HG03108 (cell line): ENCODE results near the gene CD4.
A peak's percentile ranks its signal among the peaks of the same experiment; 100 is the strongest.

Source experiments
- ATAC-seq: cut with Tn5 transposase; IDR thresholded peaks from one replicate; pipeline ENCODE4 v1.9.1; 2021; ENCODE audit warnings: moderate library complexity; ENCODE audit not compliant: unreplicated experiment

The CD4 gene

DNA sequence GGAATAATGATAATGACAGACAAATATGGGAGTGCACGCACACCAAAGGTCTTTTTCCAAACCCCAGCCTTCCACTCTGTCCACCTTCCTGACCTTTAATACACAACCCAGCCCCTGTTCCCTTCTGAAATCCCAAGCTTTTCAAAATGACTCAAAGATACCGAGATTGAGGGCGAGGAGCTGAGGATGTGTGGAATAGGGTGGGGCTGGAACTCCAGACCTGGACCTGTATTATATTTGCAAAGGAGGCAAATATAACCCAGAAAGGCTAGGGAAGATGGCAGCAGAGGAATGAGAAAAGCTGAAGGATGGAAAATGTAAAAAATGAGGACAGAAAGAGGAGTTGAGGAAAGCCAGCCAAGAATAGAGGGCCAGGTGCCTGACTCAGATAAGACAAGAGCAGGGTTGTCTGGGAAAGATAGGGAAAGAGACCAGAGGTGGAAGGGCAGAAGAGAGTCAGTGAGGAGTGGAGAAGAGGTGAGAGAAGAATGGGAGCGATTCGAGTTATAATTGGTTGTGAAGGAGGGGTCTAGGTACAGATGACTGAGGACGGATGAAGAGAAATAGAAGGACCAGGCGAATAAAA is 24.2 kb upstream of the CD4 start:
- ATAC-seq: no peak

DNA sequence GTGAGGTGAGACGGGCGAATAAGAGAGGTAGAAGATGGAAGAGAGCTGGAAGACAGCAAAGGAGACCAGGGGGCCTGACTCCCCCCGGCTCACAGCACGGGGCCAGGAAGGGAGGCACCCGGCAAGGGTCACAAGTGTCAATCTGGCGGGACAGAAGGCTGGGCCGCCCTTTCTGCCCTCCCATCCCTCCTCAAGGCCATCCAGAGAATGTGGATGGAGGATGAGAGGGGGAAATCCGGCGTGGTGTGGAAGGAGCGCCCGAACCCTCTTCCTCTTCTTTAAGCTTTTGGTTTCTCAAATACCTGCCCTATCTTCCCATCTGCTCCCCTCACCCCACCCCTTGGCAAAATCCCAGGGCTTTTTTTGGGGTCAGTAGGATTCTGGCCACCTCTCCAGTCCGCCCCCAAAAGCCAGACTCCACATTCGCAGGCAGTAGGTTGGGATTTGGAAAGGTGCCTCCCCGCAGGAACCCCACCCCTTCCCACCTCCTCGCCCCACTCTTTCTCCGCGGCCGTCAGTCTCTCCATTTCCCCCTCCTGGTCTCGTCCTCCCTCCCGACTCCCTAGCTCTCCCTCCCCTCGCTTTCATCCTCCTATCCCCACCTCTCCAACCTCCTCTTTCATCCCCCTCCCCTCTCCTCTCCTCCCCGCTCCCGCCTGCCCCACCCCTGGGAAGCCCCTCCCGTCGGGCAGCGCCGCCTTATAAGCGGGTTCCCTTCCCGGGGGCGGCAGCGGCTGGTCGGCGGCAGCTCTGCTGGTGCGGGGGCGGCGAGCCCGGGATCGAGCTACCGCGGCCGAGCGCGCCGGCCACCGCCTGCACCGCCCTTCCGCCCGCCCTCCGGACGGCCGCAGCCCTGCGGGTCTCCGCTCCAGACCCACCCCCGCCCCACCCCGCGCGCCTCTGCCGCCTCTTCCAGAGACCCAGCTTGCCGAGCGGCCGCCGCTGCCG is 23.4 kb upstream of the CD4 start, which contains the start of gene PTMS:
Gene PTMS, plus strand, starts transcription at position 730 of the 948 bp plus-strand sequence. CDS start 343 bp downstream, outside the sequence.
- peak; percentile 30 for ATAC-seq

DNA sequence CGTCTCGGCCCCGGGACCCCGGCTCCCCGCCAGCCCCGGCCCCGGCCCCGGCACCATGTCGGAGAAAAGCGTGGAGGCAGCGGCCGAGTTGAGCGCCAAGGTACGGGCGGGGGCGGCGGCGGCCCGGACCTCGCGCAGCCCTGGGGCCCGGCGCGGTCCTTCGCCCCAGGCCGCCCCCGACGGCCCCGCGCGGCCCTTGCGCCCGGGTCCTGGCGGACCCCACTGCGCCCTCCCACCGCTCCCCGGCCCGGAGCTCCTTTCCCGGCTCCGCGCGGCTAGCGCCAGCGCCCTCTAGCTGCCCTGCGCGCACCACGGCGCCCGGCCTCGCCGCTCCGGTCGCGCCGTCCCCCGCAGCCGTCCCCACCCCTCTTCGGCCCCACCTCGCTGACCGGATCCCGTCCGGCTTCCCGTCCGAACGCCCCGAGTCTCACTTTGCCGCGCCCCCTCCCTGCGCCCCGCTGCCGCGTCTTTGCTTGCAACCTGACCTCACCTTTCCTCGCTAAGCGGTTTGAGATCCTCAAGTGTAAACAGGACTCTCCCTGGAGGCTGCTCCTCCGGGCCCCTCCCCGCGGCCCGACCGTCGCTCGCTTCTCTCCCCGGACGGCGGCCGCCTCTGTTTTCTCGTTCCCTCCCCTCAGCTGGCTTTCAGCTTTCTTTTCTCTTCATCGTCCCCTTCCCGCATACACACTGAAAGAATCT is 22.5 kb upstream of the CD4 start:
- peak; percentile 49 for ATAC-seq

DNA sequence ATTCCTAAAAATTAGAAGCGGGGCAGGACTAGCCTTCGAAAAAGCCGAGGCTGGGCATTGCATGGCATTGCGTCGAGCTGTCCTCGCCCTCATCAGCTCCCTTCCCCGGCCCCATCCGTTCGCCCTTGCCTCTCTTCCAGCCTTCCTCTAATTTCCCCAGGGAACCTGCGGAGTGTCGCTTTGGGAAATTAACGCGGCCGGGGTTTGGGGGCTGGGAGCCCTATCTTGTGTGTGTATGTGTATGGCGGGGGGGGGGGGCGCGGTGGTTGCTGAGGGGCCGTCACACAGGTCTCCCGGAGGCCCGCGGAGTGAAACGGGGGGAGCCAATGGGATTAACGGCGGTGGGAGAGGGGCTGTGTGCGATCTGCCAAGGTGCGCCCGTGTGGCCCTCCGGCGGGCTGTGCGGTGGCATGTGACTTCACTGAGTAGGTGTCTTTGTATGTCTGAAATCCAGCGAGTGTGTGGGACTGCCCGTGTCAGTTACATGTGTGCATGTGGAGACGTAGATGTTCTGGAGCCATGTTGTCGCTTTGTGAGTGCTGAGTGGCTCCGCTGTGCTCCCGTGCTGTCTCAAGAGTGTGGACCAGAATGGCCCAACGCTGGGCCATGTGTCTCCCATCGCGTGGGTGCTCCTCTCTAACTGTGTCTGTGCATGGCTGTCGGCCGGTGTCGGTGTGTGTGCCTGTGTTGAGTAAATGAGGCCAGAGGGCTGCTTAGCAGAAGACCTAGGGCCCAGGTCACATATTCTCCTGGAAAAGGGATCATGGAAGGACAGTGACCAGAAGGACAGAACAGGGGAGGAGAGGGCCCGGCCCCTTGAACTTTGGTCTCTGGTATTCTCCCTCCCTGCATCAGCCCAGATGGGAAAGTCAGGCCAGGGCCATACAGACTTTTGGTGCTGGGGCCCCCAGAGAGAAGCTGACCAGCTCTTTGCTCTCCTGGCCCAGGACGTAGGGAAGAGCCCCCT is 21.7 kb upstream of the CD4 start:
- ATAC-seq: no peak

DNA sequence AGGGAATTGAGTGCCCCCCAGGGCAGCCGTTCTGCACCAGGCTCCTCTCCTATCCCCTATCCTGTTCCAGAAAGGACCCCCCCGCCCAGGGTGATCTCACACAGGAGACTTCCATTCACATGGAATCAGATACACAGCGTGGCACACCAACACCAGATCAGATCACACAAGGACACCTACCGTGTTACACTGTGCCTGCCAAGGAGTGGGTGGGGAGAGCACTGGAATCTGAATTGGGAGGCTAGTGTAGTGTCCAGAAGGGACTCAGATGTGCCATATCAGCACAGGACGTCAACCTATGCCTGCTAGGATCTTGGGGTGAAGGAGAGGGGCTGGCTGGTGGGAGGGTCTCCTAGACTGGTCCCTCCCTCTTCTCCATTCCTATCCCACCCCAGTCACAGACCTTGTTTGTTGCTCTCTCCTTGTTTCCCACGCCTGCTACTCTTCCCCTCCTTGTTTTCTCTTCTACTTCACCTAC is 20.9 kb upstream of the CD4 start:
- no peak for ATAC-seq

DNA sequence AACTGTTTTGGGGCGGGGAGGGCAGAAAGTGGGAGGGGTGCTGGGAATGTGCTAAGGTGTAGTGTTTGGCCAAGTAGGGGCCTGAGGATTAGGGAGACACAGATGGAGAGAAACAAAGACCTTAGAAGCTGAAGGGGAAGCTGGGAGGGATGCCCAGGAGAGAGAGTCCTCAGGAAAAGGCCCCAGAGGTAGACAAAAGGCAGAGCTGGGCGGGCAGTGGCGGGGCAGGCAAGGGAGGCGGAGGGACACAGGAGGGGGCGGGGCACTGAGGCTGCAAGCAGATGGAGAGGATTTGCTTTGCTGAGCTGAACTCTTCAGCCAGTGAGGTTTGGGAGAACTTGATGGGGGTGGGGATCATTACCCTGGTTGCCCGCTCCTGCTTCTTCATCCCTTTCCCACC is 20.3 kb upstream of the CD4 start:
- no peak for ATAC-seq

DNA sequence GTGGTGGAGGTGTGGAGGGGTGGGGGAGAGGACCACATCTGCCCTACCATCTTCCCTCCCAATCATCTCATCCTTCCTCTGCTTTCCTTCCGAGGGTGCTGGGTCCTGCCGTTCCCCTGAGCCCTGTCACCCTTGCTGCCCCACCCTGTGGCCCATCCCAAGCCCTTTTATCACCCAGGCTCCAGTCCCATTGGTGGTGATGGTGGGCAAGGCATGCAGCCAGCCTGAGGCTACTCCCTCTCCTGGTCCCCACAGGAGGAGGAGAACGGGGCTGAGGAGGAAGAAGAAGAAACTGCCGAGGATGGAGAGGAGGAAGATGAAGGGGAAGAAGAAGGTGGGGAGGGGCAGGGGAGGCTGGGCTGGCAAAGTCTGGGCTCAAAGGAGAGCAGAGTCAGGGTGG is 19.7 kb upstream of the CD4 start:
- no peak for ATAC-seq

DNA sequence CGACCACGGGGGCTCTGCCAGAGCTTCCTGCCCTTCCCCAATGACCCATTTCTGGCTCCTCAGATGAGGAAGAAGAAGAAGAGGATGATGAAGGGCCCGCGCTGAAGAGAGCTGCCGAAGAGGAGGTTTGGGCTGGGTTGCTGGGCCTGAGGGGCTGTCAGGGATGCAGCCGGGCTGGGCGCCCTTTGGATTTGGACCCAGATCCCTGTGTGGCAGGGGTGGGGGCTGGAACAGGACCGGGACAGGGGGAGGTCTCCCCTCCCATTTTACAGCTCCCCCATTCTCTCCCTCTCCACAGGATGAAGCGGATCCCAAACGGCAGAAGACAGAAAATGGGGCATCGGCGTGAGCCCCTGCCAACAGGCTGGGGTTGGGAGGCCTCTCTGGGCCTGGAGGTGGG is 19.2 kb upstream of the CD4 start:
- ATAC-seq: no peak

DNA sequence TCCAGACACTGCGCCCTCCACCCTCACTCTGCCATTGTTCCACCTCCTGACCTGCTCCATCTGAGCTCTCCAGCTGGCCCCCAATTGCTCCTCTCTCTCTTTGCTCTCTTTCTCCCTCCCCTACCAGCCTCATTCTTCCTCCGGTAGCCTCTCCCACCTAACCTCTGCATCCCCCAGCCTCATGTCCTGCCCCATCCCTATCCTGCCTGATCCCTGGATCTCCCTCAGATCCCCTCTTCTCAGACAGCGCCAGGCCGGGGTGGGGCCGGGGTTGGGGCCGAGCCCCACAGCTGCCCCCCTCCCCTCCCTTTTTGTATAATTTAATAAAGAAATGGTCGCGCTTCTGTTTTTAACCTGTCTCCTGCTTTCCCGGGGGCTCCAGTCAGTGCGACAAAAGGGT is 18.7 kb upstream of the CD4 start:
- no peak for ATAC-seq

DNA sequence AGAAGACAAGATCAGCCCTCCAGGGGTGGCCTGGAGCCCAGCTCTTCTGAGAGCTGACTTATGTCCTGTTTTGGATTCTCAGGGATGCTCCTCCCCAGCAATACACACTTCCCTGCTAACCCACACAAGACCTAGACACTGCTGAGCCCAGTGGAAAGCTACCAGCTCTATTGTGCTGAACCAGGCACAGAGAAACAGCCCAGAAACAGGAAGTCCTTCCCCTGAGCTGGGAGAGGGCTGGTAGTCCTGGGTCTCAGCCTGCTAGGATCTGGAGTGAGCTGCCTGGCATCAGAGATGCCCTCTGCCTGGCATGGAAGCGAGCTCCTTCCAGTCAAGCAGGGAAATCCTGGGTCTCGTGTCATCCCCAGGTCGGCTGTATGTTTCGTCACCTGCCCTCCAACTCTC is 18.2 kb upstream of the CD4 start:
- no peak for ATAC-seq

DNA sequence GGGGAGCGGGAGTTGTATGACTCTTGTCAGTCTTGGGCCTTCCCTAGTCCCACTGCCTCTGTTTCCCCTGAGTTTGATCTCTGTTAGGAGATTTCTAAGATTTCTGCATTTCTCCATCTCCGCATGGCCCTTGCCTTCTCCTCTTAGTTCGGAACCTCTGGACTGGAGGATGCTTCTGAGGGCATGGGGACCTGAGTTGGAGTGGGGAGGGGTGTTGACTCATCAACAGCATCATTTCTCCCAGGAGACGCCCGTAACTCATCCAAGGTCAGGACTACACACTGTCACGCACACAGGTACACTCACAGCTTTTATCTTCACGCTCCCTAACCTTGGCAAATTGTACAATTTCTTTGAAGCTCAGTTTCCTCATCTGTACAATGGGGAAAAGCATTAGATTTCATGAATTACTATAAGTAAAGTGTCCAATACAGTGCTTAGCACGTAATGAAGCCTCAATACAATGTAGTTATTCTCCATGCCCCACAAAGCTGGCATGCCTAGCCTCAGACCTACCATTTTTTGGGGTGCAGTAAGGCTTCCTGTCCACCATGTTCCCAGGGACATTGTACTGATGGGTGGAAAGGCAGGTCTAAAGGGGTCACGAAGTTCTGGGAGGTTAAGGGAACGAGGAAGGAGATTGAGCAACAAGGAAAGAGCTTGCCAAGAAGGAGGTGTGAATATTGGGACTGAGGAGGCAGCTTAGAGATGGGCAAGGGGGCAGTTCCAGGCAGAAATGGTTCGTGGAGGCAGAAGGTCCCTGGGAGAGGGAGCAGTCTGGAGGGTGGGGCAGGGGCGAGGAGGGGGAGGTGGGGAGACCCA is 17.6 kb upstream of the CD4 start:
- ATAC-seq: no peak

DNA sequence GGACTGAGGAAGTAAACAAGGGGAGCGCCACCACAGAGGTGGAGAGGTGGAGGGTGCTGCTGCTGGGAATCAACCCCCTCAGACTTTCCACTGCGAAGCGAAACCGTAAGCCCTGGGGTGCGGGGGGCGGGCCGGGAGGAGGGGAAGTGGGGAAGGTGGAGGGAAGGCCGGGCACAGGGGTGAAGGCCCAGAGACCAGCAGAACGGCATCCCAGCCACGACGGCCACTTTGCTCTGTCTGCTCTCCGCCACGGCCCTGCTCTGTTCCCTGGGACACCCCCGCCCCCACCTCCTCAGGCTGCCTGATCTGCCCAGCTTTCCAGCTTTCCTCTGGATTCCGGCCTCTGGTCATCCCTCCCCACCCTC is 17.0 kb upstream of the CD4 start, which contains the start of gene LAG3:
Gene LAG3, plus strand, starts transcription at position 190 of the 365 bp plus-strand sequence. CDS start 333 bp downstream, outside the sequence.
- no peak for ATAC-seq

DNA sequence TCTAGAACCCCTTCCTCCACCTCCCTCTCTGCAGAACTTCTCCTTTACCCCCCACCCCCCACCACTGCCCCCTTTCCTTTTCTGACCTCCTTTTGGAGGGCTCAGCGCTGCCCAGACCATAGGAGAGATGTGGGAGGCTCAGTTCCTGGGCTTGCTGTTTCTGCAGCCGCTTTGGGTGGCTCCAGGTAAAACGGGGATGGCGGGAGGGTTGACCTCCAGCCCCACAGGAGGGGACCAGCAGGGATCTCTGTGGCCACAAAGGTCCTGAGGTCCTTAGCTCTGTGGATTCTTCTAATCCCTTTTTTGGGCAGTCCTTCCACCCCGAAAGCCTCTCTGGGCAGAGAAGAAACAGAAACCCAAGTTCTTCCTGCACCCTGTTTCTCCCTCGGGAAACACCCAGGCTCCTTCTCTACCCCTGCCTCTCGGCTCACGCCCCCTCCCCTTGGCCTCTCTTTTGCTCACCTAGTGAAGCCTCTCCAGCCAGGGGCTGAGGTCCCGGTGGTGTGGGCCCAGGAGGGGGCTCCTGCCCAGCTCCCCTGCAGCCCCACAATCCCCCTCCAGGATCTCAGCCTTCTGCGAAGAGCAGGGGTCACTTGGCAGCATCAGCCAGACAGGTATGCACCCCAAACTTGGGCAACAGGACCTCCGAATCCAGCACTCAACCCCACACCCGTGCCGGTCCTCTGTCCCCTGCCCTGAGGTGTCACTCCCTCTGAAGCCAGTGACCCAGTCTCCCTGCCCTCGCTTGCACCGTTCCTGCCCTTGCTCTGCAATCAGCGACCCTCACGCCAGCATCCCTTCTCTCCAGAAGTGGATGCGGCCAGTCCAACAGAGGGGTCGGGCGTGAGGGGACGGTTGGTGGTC is 16.4 kb upstream of the CD4 start:
- no peak for ATAC-seq

DNA sequence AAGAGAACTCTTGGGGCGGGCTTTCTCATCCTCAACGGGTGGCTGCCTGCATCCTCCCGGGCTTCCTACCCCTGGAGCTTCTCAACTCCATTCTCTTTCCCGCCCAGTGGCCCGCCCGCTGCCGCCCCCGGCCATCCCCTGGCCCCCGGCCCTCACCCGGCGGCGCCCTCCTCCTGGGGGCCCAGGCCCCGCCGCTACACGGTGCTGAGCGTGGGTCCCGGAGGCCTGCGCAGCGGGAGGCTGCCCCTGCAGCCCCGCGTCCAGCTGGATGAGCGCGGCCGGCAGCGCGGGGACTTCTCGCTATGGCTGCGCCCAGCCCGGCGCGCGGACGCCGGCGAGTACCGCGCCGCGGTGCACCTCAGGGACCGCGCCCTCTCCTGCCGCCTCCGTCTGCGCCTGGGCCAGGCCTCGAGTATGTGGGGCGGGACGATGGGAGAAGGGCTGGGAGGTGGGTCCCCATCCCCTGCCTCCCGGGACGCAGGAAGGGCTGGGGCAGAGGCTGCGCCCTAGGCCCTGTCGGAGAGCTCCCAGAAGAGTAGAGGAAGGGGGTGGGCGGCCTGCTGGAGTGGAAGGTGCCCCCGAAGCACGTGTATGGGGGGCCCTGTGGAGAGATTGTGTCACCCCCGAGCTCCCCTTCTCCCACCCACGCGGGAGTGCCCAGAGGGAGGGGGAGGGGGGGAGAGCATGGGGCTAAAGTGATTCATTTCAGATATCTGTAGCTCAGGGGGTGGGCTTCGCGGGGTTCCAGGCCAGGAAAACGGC is 15.6 kb upstream of the CD4 start:
- no peak for ATAC-seq

DNA sequence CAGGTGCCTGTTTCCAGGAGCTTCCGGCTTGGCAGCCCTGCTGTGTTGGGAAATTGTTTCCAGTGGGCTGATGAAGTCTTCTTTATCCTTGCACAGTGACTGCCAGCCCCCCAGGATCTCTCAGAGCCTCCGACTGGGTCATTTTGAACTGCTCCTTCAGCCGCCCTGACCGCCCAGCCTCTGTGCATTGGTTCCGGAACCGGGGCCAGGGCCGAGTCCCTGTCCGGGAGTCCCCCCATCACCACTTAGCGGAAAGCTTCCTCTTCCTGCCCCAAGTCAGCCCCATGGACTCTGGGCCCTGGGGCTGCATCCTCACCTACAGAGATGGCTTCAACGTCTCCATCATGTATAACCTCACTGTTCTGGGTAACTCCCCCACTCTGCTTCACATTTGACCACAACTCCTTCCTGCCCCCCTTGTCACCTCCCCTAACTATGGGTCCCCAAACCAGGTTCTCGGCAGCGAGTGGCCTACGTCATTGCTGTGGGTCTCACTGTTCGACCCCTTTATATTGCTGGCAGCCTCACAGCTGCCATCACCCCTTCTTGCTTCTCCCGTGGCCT is 14.7 kb upstream of the CD4 start:
- ATAC-seq: no peak

DNA sequence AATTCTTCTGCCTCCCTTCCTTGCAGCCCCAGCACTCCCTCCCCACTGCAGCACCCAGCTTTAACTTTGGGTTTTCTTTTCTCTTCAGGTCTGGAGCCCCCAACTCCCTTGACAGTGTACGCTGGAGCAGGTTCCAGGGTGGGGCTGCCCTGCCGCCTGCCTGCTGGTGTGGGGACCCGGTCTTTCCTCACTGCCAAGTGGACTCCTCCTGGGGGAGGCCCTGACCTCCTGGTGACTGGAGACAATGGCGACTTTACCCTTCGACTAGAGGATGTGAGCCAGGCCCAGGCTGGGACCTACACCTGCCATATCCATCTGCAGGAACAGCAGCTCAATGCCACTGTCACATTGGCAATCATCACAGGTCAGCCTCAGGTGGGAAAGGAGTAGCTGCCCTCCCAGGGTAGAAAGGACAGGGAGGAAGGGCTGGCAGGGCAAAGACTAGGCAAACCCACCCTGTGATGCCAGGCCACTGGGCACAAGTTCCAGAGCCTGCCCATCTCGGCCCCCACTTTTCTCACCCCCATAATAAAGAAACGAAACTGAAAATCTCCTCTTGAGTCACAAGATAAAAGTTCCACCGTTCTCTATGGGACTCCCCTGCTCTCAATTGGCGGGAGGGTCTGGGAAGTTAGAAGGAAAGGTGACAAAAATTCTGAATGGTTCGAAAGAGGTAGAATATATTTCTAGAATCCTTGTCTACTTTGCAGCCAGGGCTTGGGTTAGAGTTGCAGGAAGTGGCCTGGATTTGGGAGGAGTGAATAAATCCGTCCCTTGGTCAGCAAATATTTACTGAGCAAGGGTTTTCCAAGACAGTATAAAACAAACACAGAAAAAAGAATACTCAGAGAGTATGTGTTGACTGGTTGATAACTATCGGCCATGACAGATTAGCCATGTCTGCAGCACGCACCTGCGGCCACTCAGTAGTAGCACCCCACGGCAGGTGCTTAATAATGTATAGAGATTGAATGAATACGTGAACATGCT is 13.8 kb upstream of the CD4 start:
- no peak for ATAC-seq
